ENCODE data around the gene TPCN1. TPM values are rescaled to one million over a fixed set of nuclear protein-coding genes. Genes with fewer than 3 reads are reported as not detected.

Gene TPCN1
- total RNA-seq, 1 experiment from 2014 or later: 29.7 TPM

- H3K4me1 ChIP-seq (ENCODE audit: control insufficient read depth in 1 of 2, insufficient read depth in 2 of 2, low read length in 2 of 2): peaks cover 36 to 52% of the 10 kb centered on the region in 2 experiments
- RAD21 ChIA-PET (ENCODE audit: low non-redundant PET in 1 of 2, low total read pairs in 2 of 2, uncharacterized antibody in 2 of 2, unreplicated experiment in 2 of 2): no interaction called here
- ATAC-seq (no peak), DNase-seq (ENCODE audit: low read depth, low spot score) (no peak)
- CTCF ChIA-PET: no interaction called here
- H2AFZ ChIP-seq (ENCODE audit: low read depth, low read length, poor library complexity, severe bottlenecking): no peak overlapping the region
- peaks cover 18% of the 10 kb centered on the region for H3K79me2 ChIP-seq (ENCODE audit: insufficient read depth, low read length)
- H3K27me3 ChIP-seq (ENCODE audit: insufficient read depth, low read length): no peaks in the 10 kb centered on the region
- no peaks in the 10 kb centered on the region for H3K9me3 ChIP-seq (ENCODE audit: control insufficient read depth in 1 of 2, insufficient read depth in 1 of 2, low read depth in 1 of 2, low read length in 2 of 2)
- BruUV-seq (replicated peaks): no TSS peak
- H3K4me2 ChIP-seq (ENCODE audit: low read length): no peak overlapping the region
- no peak overlapping the region for H3K9ac ChIP-seq (ENCODE audit: low read length)
- no peaks in the 10 kb centered on the region for H4K20me1 ChIP-seq (ENCODE audit: insufficient read depth)
- POLR2A ChIA-PET: no interaction called here
- intact Hi-C loops (cut with micrococcal nuclease): no loop called here
- peaks cover 2 to 15% of the 10 kb centered on the region in 2 experiments; a peak in 3 of 4 replicates for H3K36me3 ChIP-seq (ENCODE audit: control insufficient read depth in 1 of 2, insufficient read depth in 2 of 2, low read length in 2 of 2)
- no peak for TF ChIP-seq CEBPB (IDR thresholded peaks at IDR 0.05; ENCODE audit: low read depth)
- no peak for TF ChIP-seq ZBTB33 (IDR thresholded peaks at IDR 0.05; ENCODE audit: extremely low read depth, insufficient replicate concordance, low read length)
- no peak for TF ChIP-seq REST (IDR thresholded peaks at IDR 0.05; ENCODE audit: low read depth)
- no peak for TF ChIP-seq EZH2phosphoT487 (IDR thresholded peaks at IDR 0.05; ENCODE audit: borderline replicate concordance)
- no peak for TF ChIP-seq FOSL1 (IDR thresholded peaks at IDR 0.05; ENCODE audit: low read depth)
- H3K4me3 ChIP-seq (replicated peaks in 1 of 2; ENCODE audit: low read depth in 1 of 2, low read length in 2 of 2): no peak overlapping the region
- H3K27ac ChIP-seq (ENCODE audit: low read depth, low read length): no peak overlapping the region
- no peaks in the 10 kb centered on the region for H3K9me2 ChIP-seq (ENCODE audit: insufficient read depth)
Observed at GRCh38 chr12:113226696-113227568, 5.7 kb downstream of the TPCN1 start.

Data from HCT116 (cell line).